ENCODE data around the gene PIK3IP1.

DNA sequence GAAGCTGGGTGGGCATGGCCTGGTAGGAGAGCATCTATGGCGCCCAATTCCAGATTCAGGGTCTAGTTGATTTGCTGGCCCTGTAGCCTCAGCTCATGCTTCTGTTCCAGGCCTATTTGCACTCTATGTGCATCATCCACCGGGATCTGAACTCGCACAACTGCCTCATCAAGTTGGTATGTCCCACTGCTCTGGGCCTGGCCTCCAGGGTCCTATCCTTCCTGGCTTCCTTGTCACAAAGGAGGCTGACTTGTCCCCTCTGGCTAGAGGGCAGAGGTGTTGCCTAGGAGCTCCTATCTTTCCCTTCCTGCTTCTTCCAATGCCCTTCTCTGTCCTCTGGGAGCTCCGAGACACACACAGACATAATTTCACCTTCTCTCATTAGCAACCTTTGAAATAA, 21.3 kb downstream of the PIK3IP1 start:
- TF ChIP-seq EZH2 (IDR thresholded peaks at IDR 0.05; ENCODE audit: insufficient read depth, poor library complexity, severe bottlenecking) (no peak), EZH2phosphoT487 (IDR thresholded peaks at IDR 0.05; ENCODE audit: insufficient read depth, low read depth) (no peak)

All from GM23248 (cell line).